ENCODE measurements around the gene KHK. TPM values are rescaled to one million over a fixed set of nuclear protein-coding genes. Genes with fewer than 3 reads are reported as not detected.

The KHK gene
- total and polyA plus RNA-seq, 9 of the 15 experiments (the other 6 are each of a cell fraction or from before 2014, with no cell fraction given) = 1.5 to 10.7 (median 5.2) TPM

DNA sequence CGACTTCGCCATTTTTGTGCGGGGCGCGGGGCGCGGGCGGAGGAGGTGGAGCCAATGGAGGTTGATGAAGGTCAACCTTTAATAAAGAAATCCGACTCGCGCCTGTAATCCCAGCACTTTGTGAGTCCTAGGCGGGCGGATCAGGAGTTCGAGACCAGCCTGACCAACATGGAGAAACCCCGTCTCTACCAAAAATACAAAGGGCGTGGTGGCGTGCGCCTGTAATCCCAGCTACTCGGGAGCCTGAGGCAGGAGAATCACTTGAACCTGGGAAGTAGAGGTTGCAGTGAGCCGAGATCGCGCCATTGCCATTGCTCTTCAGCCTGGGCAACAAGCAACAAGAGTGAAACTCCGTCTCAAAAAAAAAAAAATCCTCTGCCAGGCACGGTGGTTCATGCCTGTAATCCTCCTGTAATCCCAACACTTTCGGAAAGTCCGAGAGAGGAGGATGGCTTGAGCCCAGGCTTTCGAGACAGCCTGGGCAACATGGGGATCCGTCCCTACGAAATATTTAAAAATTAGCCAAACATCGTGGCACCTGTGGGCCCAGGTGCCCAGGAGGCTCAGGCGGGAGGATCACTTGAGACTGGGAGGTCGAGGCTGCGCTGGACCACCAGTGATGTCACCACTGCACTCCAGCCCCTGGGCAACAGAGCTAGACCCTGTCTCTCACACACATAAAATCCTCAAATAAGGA is 48.4 kb downstream of the KHK start (continued):
- TF ChIP-seq, protein P1, sequence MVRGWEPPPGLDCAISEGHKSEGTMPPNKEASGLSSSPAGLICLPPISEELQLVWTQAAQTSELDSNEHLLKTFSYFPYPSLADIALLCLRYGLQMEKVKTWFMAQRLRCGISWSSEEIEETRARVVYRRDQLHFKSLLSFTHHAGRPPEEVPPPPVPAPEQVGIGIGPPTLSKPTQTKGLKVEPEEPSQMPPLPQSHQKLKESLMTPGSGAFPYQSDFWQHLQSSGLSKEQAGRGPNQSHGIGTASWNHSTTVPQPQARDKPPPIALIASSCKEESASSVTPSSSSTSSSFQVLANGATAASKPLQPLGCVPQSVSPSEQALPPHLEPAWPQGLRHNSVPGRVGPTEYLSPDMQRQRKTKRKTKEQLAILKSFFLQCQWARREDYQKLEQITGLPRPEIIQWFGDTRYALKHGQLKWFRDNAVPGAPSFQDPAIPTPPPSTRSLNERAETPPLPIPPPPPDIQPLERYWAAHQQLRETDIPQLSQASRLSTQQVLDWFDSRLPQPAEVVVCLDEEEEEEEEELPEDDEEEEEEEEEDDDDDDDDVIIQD (CRISPR knock-in tag; IDR thresholded peaks at IDR 0.05) = no peak
- TF ChIP-seq MEF2D (tag; conservative IDR thresholded peaks at IDR 0.05; ENCODE audit: low read depth) (no peak), TAF15 (IDR thresholded peaks at IDR 0.05; ENCODE audit: low read depth, low read length) (no peak), PML (IDR thresholded peaks at IDR 0.05; ENCODE audit: low read length) (no peak), ZNF140 (CRISPR knock-in tag; IDR thresholded peaks at IDR 0.05) (no peak), ASH1L (IDR thresholded peaks at IDR 0.05; ENCODE audit: borderline replicate concordance, low read depth, partially characterized antibody) (no peak), HDGF (IDR thresholded peaks at IDR 0.05) (no peak), HNRNPUL1 (IDR thresholded peaks at IDR 0.05; ENCODE audit: low read length) (no peak), ZBTB7A (IDR thresholded peaks at IDR 0.05; ENCODE audit: borderline replicate concordance, control insufficient read depth, low read depth, low read length) (no peak), HNRNPK (IDR thresholded peaks at IDR 0.05; ENCODE audit: low read depth, low read length, poor library complexity, severe bottlenecking) (no peak), ZBTB11 (CRISPR knock-in tag; IDR thresholded peaks at IDR 0.05) (peak in 1 of 3 experiments; percentile 66; a peak in 1 of 6 replicates), CREB5 (CRISPR knock-in tag; IDR thresholded peaks at IDR 0.05) (no peak), POLR3G (IDR thresholded peaks at IDR 0.05; ENCODE audit: extremely low read depth, insufficient read length, insufficient replicate concordance) (no peak), ZNF239 (CRISPR knock-in tag; IDR thresholded peaks at IDR 0.05) (no peak), SAFB2 (IDR thresholded peaks at IDR 0.05; ENCODE audit: borderline replicate concordance, low read depth, low read length, severe bottlenecking) (no peak)
- TF ChIP-seq, protein P2, sequence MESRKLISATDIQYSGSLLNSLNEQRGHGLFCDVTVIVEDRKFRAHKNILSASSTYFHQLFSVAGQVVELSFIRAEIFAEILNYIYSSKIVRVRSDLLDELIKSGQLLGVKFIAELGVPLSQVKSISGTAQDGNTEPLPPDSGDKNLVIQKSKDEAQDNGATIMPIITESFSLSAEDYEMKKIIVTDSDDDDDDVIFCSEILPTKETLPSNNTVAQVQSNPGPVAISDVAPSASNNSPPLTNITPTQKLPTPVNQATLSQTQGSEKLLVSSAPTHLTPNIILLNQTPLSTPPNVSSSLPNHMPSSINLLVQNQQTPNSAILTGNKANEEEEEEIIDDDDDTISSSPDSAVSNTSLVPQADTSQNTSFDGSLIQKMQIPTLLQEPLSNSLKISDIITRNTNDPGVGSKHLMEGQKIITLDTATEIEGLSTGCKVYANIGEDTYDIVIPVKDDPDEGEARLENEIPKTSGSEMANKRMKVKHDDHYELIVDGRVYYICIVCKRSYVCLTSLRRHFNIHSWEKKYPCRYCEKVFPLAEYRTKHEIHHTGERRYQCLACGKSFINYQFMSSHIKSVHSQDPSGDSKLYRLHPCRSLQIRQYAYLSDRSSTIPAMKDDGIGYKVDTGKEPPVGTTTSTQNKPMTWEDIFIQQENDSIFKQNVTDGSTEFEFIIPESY (CRISPR knock-in tag; IDR thresholded peaks at IDR 0.05) = peak; percentile 54; the same call in 1 of the 2 replicates
- TF ChIP-seq, protein P3, sequence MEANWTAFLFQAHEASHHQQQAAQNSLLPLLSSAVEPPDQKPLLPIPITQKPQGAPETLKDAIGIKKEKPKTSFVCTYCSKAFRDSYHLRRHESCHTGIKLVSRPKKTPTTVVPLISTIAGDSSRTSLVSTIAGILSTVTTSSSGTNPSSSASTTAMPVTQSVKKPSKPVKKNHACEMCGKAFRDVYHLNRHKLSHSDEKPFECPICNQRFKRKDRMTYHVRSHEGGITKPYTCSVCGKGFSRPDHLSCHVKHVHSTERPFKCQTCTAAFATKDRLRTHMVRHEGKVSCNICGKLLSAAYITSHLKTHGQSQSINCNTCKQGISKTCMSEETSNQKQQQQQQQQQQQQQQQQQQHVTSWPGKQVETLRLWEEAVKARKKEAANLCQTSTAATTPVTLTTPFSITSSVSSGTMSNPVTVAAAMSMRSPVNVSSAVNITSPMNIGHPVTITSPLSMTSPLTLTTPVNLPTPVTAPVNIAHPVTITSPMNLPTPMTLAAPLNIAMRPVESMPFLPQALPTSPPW (CRISPR knock-in tag; IDR thresholded peaks at IDR 0.05) = no peak
